GM23248 (cell line): ENCODE measurements around the gene CACNA1B. TPM values are rescaled to one million over a fixed set of nuclear protein-coding genes. Genes with fewer than 3 reads are reported as not detected.

Experiments
- DNase-seq: peaks from one replicate; pipeline ENCODE4 v3.0.0-alpha.2; 2015
- H2AFZ ChIP-seq: fragments of 200-600 bp; sonication (generic); 2 replicates; pipeline ENCODE4 v1.6.1; 2016; ENCODE audit warnings: antibody characterized with exemption
- H3F3A ChIP-seq: fragments of 200-600 bp; sonication (generic); 2 replicates; pipeline ENCODE4 v1.6.1; 2016; ENCODE audit warnings: mild to moderate bottlenecking, antibody characterized with exemption, mixed run types; ENCODE audit not compliant: insufficient read depth
- H3K27ac ChIP-seq: fragments of 200-600 bp; sonication (generic); 2 replicates; pipeline ENCODE4 v1.5.1; 2016; ENCODE audit warnings: mild to moderate bottlenecking
- H3K27me3 ChIP-seq: fragments of 200-600 bp; sonication (generic); replicated peaks from 2 replicates; pipeline ENCODE4 v1.6.1; 2016; ENCODE audit warnings: mild to moderate bottlenecking; ENCODE audit not compliant: insufficient read depth
- H3K36me3 ChIP-seq: fragments of 200-600 bp; sonication (generic); 2 replicates; pipeline ENCODE4 v1.6.1; 2016; ENCODE audit warnings: low read depth, mild to moderate bottlenecking
- H3K4me1 ChIP-seq: fragments of 200-600 bp; sonication (generic); 2 replicates; pipeline ENCODE4 v1.6.1; 2016; ENCODE audit warnings: mild to moderate bottlenecking; ENCODE audit not compliant: insufficient read depth
- H3K4me2 ChIP-seq: fragments of 200-600 bp; sonication (generic); one replicate; pipeline ENCODE4 v1.6.1; 2016; ENCODE audit warnings: mild to moderate bottlenecking; ENCODE audit not compliant: unreplicated experiment
- H3K4me3 ChIP-seq: fragments of 200-600 bp; sonication (generic); 2 replicates; pipeline ENCODE4 v1.5.1; 2016; ENCODE audit warnings: mild to moderate bottlenecking
- H3K79me2 ChIP-seq: fragments of 200-600 bp; sonication (generic); 2 replicates; pipeline ENCODE4 v1.6.1; 2016; ENCODE audit warnings: mild to moderate bottlenecking; ENCODE audit not compliant: insufficient read depth
- H3K9ac ChIP-seq: fragments of 200-600 bp; sonication (generic); 2 replicates; pipeline ENCODE4 v1.6.1; 2016; ENCODE audit warnings: mild to moderate bottlenecking
- H3K9me2 ChIP-seq: fragments of 200-600 bp; sonication (generic); 2 replicates; pipeline ENCODE4 v1.6.1; 2016; ENCODE audit warnings: mixed run types, mild to moderate bottlenecking, moderate library complexity; ENCODE audit not compliant: insufficient read depth
- H3K9me3 ChIP-seq: fragments of 200-600 bp; sonication (generic); one replicate; pipeline ENCODE4 v1.6.1; 2017; ENCODE audit warnings: low read depth
- H4K20me1 ChIP-seq: fragments of 200-600 bp; sonication (generic); 2 replicates; pipeline ENCODE4 v1.6.0; 2016; ENCODE audit not compliant: insufficient read depth
- EZH2 ChIP-seq: fragments of 200-600 bp; sonication (generic); IDR thresholded peaks from 2 replicates; pipeline ENCODE4 v1.6.1; 2018; ENCODE audit warnings: antibody characterized with exemption, mild to moderate bottlenecking; ENCODE audit not compliant: insufficient read depth, poor library complexity, severe bottlenecking
- EZH2phosphoT487 ChIP-seq: fragments of 200-600 bp; sonication (generic); IDR thresholded peaks from 2 replicates; pipeline ENCODE4 v1.6.1; 2018; ENCODE audit warnings: antibody characterized with exemption, moderate library complexity, mild to moderate bottlenecking, low read depth; ENCODE audit not compliant: insufficient read depth
- WGBS, 2 experiments: methylation state at CpG; one replicate each; pipeline ENCODE4 v1.1.6; 2015 to 2017; ENCODE audit warnings: low lambda C conversion rate in 2 of 2, low coverage in 1 of 2; ENCODE audit errors: missing lambda C conversion rate in 2 of 2; 5-methylcytosine and 5-hydroxymethylcytosine counted together
- in situ Hi-C: fragments of 300-500 bp; cut with MboI; formaldehyde crosslinking; loops from 2 replicates; pipeline ENCODE4 v1.15.0; 2020
- polyA plus RNA-seq: library from polyadenylated mRNA; unstranded; fragments of >200 nt; fragmentation: Nextera tagmentation; extraction: Ambion mirVana; gene quantifications from 2 replicates; pipeline ENCODE4 v1.2.1, GENCODE V29; 2016
- total RNA-seq: library from RNA; depleted of rRNA; stranded (reverse); fragments of >200 nt; shearing (Covaris generic); gene quantifications from 2 replicates; pipeline ENCODE4 v1.2.3, GENCODE V29; 2014

CACNA1B gene
- total and polyA plus RNA-seq, 2 experiments from 2014 or later: not detected

DNA sequence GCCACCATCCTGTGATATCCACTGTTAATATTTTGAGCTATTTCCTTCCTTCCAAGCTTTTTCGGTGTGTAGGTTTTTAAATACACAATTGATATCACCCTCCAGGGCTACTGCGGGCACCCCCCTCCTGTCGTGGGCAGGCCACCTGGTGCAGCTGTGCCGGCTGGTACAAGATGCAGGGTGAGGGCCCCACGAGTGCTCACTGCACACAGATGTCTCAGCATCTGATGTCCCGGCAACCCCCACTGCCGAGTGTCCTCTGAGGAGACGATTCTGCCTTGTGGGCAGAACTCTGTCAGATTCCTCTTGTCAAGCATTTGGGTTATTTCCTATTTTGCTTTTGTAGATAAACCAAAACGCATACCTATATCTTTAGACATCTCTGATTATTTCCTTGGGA, 25.1 kb downstream of the CACNA1B start:
- Histone ChIP-seq H2AFZ (no peak overlapping the region), H3K79me2 (no peaks in the 10 kb centered on the region), H3K4me3 (no peak overlapping the region), H3K36me3 (no peaks in the 10 kb centered on the region), H3F3A (no peaks in the 10 kb centered on the region), H3K27me3 (no peaks in the 10 kb centered on the region), H4K20me1 (no peaks in the 10 kb centered on the region), H3K9me3 (no peaks in the 10 kb centered on the region), H3K9me2 (no peaks in the 10 kb centered on the region), H3K4me2 (no peak overlapping the region), H3K9ac (no peak overlapping the region), H3K4me1 (no peaks in the 10 kb centered on the region), H3K27ac (no peak overlapping the region)
- TF ChIP-seq EZH2phosphoT487: no peak
- TF ChIP-seq EZH2: no peak
- no peak for DNase-seq
- 44 to 45% methylated on average over 9 of the region's 9 CpGs for WGBS, 2 experiments
- in situ Hi-C loops: no loop called here

DNA sequence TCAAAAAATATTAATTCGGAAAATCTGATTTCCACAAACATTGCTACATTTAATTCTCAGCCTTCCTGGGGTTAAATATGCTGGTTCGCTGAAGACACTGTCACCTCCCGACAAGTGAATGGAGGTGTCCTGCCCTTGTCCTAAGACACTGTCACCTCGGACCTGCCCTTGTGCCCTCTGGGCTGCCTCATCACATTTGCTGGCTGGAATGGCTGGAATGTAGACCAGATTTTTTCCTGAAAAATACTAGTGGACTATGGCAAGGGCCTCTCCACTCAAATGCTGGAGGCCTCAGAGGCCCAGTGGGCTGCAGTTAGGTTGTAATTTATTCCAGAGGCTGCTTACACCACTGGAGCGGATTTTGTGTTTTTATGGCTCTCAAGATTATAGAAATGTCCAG, 28.2 kb downstream of the CACNA1B start:
- Histone ChIP-seq H3K27me3 (no peaks in the 10 kb centered on the region), H3K4me3 (no peak overlapping the region), H3K9me3 (no peaks in the 10 kb centered on the region), H3K9me2 (no peaks in the 10 kb centered on the region), H3K4me2 (no peak overlapping the region), H3K27ac (no peak overlapping the region), H4K20me1 (no peaks in the 10 kb centered on the region), H3K36me3 (no peaks in the 10 kb centered on the region), H3F3A (no peaks in the 10 kb centered on the region), H3K4me1 (no peaks in the 10 kb centered on the region), H3K9ac (no peak overlapping the region), H2AFZ (no peak overlapping the region), H3K79me2 (no peaks in the 10 kb centered on the region)
- in situ Hi-C loops: no loop called here
- TF ChIP-seq EZH2phosphoT487 (no peak), EZH2 (no peak)
- no peak for DNase-seq
- 12% methylated on average over 5 of the region's 5 CpGs for WGBS, 2 experiments

DNA sequence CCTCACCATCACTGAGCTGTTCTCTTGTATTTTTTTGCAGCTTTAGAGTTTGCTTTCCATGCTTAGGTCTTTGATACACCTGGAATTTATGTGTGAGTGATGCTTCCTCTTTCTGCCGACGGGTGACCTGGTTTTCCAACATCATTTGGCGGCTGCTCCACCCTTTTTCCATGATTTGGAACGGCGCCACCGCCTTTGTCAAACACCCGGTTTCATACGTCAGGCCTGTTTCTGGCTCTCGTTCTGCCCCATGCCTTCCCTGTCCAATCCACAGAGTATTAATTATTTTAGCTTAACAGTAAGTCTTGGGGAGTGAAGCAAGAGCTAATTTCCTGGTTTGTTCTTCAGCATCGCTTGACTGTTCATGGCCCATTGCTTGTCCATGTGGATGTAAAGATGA, 30.2 kb downstream of the CACNA1B start:
- Histone ChIP-seq H3K27ac (no peak overlapping the region), H3K27me3 (no peaks in the 10 kb centered on the region), H4K20me1 (no peaks in the 10 kb centered on the region), H3K36me3 (no peaks in the 10 kb centered on the region), H2AFZ (no peak overlapping the region), H3K9me2 (no peaks in the 10 kb centered on the region), H3K4me2 (no peak overlapping the region), H3K9ac (no peak overlapping the region), H3F3A (no peaks in the 10 kb centered on the region), H3K79me2 (no peaks in the 10 kb centered on the region), H3K9me3 (no peaks in the 10 kb centered on the region), H3K4me3 (no peak overlapping the region), H3K4me1 (no peaks in the 10 kb centered on the region)
- WGBS, 2 experiments: 30% methylated on average over 10 of the region's 10 CpGs
- no peak for DNase-seq
- in situ Hi-C loops: no loop called here
- TF ChIP-seq EZH2: no peak
- no peak for TF ChIP-seq EZH2phosphoT487

DNA sequence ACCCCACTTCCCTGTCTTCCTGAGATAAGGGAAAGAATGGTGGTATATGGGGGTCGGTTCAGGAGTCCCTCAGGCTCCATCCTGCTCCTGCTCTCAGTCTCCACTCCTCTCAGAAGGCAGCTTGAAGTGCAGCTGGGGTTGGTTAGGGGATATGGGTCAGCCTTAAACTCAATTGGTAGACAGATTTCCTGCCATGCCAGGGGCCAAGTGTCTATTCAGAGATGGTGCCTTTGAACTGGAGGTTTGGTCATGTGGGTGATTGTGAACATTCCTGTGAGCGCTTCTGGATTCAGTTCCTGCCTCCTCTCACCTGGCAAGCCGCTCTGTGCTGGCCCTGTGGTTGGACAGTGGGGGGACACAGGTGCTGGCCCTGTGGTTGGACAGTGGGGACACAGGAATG, 35.1 kb downstream of the CACNA1B start:
- Histone ChIP-seq H3K9ac (no peak overlapping the region), H3K27ac (no peak overlapping the region), H3K36me3 (no peaks in the 10 kb centered on the region), H3K9me2 (no peaks in the 10 kb centered on the region), H3K79me2 (no peaks in the 10 kb centered on the region), H3F3A (no peaks in the 10 kb centered on the region), H2AFZ (no peak overlapping the region), H3K4me1 (no peaks in the 10 kb centered on the region), H4K20me1 (no peaks in the 10 kb centered on the region), H3K4me2 (no peak overlapping the region), H3K4me3 (no peak overlapping the region), H3K9me3 (no peaks in the 10 kb centered on the region), H3K27me3 (no peaks in the 10 kb centered on the region)
- TF ChIP-seq EZH2 (no peak), EZH2phosphoT487 (no peak)
- no peak for DNase-seq
- in situ Hi-C loops: no loop called here
- 13 to 16% methylated on average over 3 of the region's 3 CpGs for WGBS, 2 experiments

DNA sequence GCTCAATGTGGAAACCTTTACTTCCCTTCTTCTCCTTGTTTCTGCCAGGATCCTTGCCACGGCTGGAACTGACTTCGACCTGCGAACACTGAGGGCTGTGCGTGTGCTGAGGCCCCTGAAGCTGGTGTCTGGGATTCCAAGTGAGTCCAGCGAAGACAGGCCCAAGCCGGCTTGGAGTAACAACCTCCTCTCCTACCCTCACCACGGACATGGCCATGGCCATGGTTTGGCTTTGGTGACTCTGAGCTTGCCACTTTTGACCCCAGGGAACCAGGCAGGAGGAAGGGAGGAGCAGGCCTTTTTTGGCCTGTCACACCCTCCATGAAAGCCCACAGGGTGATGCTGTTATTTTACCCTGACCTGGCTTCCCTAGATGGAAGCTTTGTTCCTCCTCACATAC, 35.5 kb downstream of the CACNA1B start:
- H3K79me2 ChIP-seq: no peaks in the 10 kb centered on the region
- no peak overlapping the region for H2AFZ ChIP-seq
- no peaks in the 10 kb centered on the region for H3F3A ChIP-seq
- WGBS, 2 experiments: 40 to 43% methylated on average over 7 of the region's 7 CpGs
- no peaks in the 10 kb centered on the region for H3K9me2 ChIP-seq
- H3K4me2 ChIP-seq: no peak overlapping the region
- H3K9me3 ChIP-seq: no peaks in the 10 kb centered on the region
- no peak for DNase-seq
- TF ChIP-seq EZH2phosphoT487: no peak
- no peak for TF ChIP-seq EZH2
- H4K20me1 ChIP-seq: no peaks in the 10 kb centered on the region
- in situ Hi-C loops: no loop called here
- H3K9ac ChIP-seq: no peak overlapping the region
- H3K36me3 ChIP-seq: no peaks in the 10 kb centered on the region
- no peak overlapping the region for H3K27ac ChIP-seq
- H3K4me3 ChIP-seq: no peak overlapping the region
- H3K4me1 ChIP-seq: no peaks in the 10 kb centered on the region
- H3K27me3 ChIP-seq: no peaks in the 10 kb centered on the region
